ENCODE data around the gene ADGRG7.

DNA sequence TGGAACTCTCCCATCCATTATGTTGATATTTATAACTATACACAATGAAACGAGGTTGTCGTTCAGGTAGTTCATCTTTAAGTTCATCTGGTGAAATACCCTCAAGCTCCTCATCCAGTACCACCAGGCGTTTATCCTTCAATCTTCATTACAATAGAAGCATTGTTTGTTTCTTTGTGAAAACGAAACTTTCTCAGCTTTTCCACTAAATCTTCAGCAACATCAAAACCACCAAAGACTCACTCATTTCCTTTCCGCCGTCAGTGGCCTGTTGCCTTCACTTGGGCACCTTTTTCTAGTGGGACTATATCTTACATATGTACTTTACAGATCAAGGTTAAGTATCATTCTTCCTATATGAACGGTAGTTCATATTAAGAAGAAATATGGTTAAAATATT lies 55.8 kb downstream of the ADGRG7 start:
- no peak for TF ChIP-seq EP300 (IDR thresholded peaks at IDR 0.05)
- TF ChIP-seq, protein P1, sequence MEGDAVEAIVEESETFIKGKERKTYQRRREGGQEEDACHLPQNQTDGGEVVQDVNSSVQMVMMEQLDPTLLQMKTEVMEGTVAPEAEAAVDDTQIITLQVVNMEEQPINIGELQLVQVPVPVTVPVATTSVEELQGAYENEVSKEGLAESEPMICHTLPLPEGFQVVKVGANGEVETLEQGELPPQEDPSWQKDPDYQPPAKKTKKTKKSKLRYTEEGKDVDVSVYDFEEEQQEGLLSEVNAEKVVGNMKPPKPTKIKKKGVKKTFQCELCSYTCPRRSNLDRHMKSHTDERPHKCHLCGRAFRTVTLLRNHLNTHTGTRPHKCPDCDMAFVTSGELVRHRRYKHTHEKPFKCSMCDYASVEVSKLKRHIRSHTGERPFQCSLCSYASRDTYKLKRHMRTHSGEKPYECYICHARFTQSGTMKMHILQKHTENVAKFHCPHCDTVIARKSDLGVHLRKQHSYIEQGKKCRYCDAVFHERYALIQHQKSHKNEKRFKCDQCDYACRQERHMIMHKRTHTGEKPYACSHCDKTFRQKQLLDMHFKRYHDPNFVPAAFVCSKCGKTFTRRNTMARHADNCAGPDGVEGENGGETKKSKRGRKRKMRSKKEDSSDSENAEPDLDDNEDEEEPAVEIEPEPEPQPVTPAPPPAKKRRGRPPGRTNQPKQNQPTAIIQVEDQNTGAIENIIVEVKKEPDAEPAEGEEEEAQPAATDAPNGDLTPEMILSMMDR (IDR thresholded peaks at IDR 0.05), result no peak
